Left renal cortex interstitium (tissue), 4 donors: ENCODE results near the gene EDDM13. TPM values are rescaled to one million over a fixed set of nuclear protein-coding genes. Genes with fewer than 3 reads are reported as not detected.
"Not testable (repeated sequence)": the region's sequence is repeated elsewhere in the genome, so short reads cannot be mapped to it uniquely, and the experiment has no call there.

Source experiments
- DNase-seq, 4 donors: peaks; one replicate each; pipeline ENCODE4 v3.0.0-alpha.2; 2013; ENCODE audit warnings: low read depth in 4 of 4, low spot score in 2 of 4, missing footprints in 1 of 4
- polyA plus RNA-seq, 4 donors: library from polyadenylated mRNA; unstranded; fragments of 120-200 nt; gene quantifications; one replicate each; pipeline ENCODE4 v1.2.1, GENCODE V29; 2013; ENCODE audit not compliant: insufficient read length in 4 of 4

Gene EDDM13
- polyA plus RNA-seq, 4 donors = 0.92 to 5.4 (median 3.4) TPM

- DNase-seq = no peak
Observed at GRCh38 chr19:56319991-56320390, 47.4 kb downstream of the EDDM13 start.

- DNase-seq = no peak
Observed at GRCh38 chr19:56321254-56321988, 48.9 kb downstream of the EDDM13 start.

GRCh38 chr19:56321989-56322440 lies 49.5 kb downstream of the EDDM13 start:
- DNase-seq = no peak

GRCh38 chr19:56324436-56324835 lies 51.9 kb downstream of the EDDM13 start:
- no peak for DNase-seq

- no peak for DNase-seq
Observed at GRCh38 chr19:56332695-56333094, 60.1 kb downstream of the EDDM13 start.

GRCh38 chr19:56333506-56333905 lies 61.0 kb downstream of the EDDM13 start:
- DNase-seq = no peak

GRCh38 chr19:56335371-56335770 lies 62.8 kb downstream of the EDDM13 start:
- DNase-seq = not testable (repeated sequence)

- DNase-seq = not testable (repeated sequence)
Observed at GRCh38 chr19:56337077-56337476, 64.5 kb downstream of the EDDM13 start.

GRCh38 chr19:56339031-56339430 lies 66.5 kb downstream of the EDDM13 start:
- not testable (repeated sequence) for DNase-seq

- no peak for DNase-seq
Observed at GRCh38 chr19:56341948-56342347, 69.4 kb downstream of the EDDM13 start.

GRCh38 chr19:56347163-56347778 lies 74.7 kb downstream of the EDDM13 start:
- DNase-seq = no peak

- DNase-seq = no peak
Observed at GRCh38 chr19:56348289-56348877, 75.8 kb downstream of the EDDM13 start.

- peak in 2 of 4 donors; percentile 32 to 34 for DNase-seq
Observed at GRCh38 chr19:56350416-56351045, 78.0 kb downstream of the EDDM13 start.

- no peak for DNase-seq
Observed at GRCh38 chr19:56351208-56351607, 78.7 kb downstream of the EDDM13 start.

GRCh38 chr19:56355517-56355916 lies 83.0 kb downstream of the EDDM13 start:
- DNase-seq = no peak

GRCh38 chr19:56356944-56357343 lies 84.4 kb downstream of the EDDM13 start:
- DNase-seq = no peak

Other genes with a start within 250 kb of the EDDM13 start
- gene ZNF787, start 151.5 kb upstream of the EDDM13 start, polyA plus RNA-seq = 10 to 100 TPM; 10.6 to 30.4 (median 21.7) TPM
- 10 to 100 TPM; 20.4 to 53.2 (median 33.8) TPM for gene ZNF444, start 131.5 kb upstream of the EDDM13 start, polyA plus RNA-seq
- not detected for gene GALP, start 96.7 kb upstream of the EDDM13 start, polyA plus RNA-seq
- gene ZSCAN5B, start 75.0 kb upstream of the EDDM13 start, polyA plus RNA-seq = under 1 TPM; 0.09 to 0.16 (median 0.12) TPM
- not detected for gene ZSCAN5C, start 70.5 kb upstream of the EDDM13 start, polyA plus RNA-seq
- 10 to 100 TPM; 10.7 to 20.0 (median 16.4) TPM for gene ZSCAN5A, start 42.1 kb downstream of the EDDM13 start, polyA plus RNA-seq
- 10 to 100 TPM; 10.6 to 12.1 (median 11.6) TPM for gene ZNF582, start 120.8 kb downstream of the EDDM13 start, polyA plus RNA-seq
- 10 to 100 TPM in 1 of 4 donors, 1 to 10 TPM in 3; 8.6 to 11.9 (median 9.6) TPM for gene ZNF583, start 131.6 kb downstream of the EDDM13 start, polyA plus RNA-seq
- 10 to 100 TPM; 12.6 to 24.8 (median 19.9) TPM for gene ZNF667, start 204.6 kb downstream of the EDDM13 start, polyA plus RNA-seq
- 10 to 100 TPM; 11.8 to 36.1 (median 22.6) TPM for gene ZNF471, start 235.1 kb downstream of the EDDM13 start, polyA plus RNA-seq